A549 (cell line): ENCODE data around the gene OR52W1.

Experiments used
- CHD2 ChIP-seq: fragments of 150-350 bp; IDR thresholded peaks from 2 replicates; pipeline ENCODE4 v1.6.1; 2014; ENCODE audit warnings: low read length; ENCODE audit not compliant: partially characterized antibody
- ESRRA ChIP-seq: fragments of 150-350 bp; IDR thresholded peaks from 2 replicates; pipeline ENCODE4 v1.6.1; 2014; ENCODE audit warnings: mild to moderate bottlenecking, low read length, borderline replicate concordance
- TF ChIP-seq, protein P1 (sequence below): fragments of >200 bp; sonication (Bioruptor Twin); formaldehyde crosslinking; IDR thresholded peaks from 3 replicates; pipeline ENCODE4 v1.6.1; 2016

DNA sequence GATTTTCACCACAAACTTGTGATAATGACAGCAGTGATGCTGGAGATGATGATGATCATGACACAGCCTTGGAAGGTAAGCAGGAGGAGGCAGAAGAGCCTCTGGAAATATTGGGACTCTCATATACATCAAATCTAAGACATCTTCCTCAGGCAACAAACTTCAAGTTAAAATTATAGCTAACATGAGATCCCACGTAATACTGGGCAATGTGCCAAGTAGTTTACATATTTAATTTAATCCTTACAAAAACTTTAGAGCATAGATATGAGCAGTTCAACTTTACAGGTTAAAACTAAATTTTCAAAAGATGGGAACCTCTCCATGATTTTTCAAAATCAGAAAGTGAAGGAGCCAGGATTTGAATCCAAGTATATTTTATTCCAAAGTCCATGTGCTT is 47.9 kb upstream of the OR52W1 start:
- TF ChIP-seq ESRRA, result no peak
- TF ChIP-seq, protein P1, sequence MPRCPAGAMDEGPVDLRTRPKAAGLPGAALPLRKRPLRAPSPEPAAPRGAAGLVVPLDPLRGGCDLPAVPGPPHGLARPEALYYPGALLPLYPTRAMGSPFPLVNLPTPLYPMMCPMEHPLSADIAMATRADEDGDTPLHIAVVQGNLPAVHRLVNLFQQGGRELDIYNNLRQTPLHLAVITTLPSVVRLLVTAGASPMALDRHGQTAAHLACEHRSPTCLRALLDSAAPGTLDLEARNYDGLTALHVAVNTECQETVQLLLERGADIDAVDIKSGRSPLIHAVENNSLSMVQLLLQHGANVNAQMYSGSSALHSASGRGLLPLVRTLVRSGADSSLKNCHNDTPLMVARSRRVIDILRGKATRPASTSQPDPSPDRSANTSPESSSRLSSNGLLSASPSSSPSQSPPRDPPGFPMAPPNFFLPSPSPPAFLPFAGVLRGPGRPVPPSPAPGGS, result no peak
- no peak for TF ChIP-seq CHD2
